Medulla oblongata (tissue), 1 donor: ENCODE data around the gene GEMIN5.
"Not testable (repeated sequence)": the region's sequence is repeated elsewhere in the genome, so short reads cannot be mapped to it uniquely, and the experiment has no call there.

Experiments used
- DNase-seq: peaks from one replicate; pipeline ENCODE4 v3.0.0-alpha.2; 2015; ENCODE audit errors: extremely low spot score

Gene GEMIN5

DNA sequence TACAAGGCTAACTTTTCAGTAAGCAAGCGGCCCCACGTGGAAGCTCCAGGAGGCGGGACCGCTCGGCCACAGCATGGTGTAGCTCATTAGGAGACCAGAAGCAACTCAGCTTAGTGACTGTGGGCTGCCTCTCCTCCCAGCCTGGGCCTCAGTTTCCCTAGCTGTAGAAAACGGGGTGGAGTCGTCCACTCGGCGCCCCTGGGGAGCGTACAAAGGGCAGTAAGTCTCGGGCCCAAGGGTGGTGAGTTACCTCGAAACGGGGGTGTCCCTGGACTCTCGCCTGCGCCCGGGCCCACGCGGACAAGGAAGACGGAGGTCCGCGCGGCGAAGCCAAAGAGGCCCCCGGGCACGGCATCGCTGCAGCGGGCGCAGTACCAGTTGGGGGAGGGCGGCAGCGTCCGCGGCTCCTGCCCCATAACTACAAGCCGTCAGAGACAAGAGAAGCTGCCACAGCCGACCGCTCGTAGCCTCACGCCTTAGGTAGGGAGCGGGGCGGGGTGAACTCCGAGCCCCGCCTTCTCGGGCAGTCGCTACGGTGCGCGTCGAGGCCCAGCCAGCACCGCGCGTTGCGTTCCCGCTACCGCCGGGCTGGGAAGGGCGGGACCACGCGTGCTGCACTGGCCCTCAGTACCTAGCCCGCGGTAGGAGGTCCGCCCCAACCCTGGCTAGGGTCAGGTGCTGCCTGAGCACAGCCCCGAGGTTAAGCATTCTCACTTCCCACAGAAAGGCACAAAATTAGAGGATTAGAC lies at the start of gene GEMIN5:
Gene GEMIN5, minus strand, starts transcription at position 494 of the 749 bp plus-strand sequence. Its CDS starts 78 bp downstream, at position 416.
- DNase-seq = peak; percentile 83

DNA sequence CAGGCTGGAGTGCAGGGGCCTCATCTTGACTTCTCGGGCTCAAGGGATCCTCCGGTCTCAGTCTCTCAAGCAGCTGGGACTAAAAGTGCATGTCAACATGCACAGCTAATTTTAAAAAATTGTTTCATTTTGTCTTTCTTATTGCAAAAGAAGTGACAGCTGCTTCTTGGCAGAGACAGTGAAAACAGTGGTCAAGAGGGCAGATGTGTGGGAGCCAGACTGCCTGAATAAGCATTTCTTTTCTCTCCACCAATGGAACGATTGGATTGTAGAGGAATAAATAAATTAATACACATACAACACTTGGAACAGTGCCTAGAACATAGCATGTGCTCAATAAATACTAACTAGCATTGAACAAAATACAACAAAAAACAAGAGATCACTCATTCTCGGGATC lies 48.1 kb upstream of the GEMIN5 start:
- DNase-seq = no peak

GRCh38 chr5:154984946-154985516 lies 47.0 kb upstream of the GEMIN5 start:
- no peak for DNase-seq

GRCh38 chr5:154978294-154978693 lies 40.3 kb upstream of the GEMIN5 start:
- DNase-seq = not testable (repeated sequence)

DNA sequence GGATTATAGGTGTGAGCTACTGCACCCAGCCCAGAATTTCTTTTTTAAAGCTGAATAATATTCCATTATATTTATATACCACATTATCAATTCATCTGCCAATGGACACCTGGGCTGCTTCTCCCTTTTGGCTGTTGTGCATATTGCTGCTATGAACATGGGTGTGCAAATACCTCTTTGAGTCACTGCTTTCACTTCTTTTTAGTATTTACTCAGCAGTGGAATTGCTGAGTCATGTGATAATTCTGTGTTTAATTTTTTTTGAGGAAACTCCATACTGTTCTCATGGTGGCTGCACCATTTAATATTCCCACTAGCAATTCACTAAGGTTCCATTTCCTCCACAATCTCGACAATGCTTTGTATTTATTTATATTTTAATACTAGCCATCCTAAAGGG lies 39.4 kb upstream of the GEMIN5 start:
- no peak for DNase-seq

- not testable (repeated sequence) for DNase-seq
These were observed 38.1 kb upstream of the GEMIN5 start for GRCh38 chr5:154976082-154976481.

- DNase-seq = peak; percentile 69
These were observed 34.6 kb upstream of the GEMIN5 start for GRCh38 chr5:154972476-154973080.

DNA sequence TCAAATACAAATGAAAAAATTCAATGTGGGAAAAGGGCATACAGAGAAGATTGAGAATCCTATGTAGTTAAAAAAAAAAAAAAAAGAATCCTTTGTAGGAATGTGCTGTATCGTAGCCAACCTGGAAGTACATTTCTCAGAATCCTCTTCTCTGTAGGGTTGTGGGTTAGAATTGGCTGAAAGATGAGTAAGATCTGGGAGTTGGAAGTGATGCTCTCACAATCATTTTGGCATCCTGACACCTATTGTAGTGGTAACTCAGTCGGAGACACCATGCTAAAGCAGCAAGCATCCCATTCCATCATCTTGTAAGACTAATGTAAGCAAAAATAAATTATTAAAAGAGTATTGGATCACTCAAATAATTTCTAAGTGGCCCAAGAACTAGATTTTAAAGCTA lies 33.5 kb upstream of the GEMIN5 start:
- no peak for DNase-seq

DNA sequence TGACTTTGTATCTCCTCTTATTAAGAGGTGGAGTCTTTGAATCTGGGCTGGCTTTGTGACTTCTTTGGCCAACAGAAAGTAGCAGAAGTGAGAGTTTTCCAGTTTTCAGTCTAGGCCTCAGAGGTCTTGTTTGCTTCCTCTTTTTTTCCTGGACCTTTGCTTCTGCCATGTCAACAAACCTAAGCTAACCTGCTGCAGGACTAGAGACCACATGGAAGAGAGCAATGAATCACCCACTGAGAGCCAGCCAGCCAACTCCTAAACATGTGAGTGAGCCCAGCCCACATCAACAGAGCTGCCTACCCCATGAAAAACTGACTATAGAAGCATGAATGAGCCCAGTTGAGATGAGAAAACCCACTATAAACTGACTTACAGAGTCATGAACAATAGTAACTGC lies 32.7 kb upstream of the GEMIN5 start:
- no peak for DNase-seq

DNA sequence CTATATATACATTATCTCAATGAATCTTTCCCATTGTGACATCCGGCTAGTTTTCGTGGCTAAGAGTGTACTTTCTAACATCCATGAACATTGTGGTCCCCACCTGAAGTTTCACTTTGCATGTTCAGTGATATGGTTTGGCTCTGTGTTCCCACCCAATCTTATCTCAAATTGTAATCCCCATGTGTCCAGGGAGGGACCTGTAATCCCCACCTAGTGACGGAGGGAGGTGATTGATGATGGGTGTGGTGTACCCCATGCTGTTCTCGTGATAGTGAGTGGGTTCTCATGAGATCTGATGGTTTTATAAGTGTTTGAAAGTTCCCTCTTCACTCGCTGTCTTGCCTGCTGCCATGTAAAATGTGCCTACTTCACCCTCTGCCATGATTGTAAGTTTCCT lies 30.9 kb upstream of the GEMIN5 start:
- DNase-seq = no peak

DNA sequence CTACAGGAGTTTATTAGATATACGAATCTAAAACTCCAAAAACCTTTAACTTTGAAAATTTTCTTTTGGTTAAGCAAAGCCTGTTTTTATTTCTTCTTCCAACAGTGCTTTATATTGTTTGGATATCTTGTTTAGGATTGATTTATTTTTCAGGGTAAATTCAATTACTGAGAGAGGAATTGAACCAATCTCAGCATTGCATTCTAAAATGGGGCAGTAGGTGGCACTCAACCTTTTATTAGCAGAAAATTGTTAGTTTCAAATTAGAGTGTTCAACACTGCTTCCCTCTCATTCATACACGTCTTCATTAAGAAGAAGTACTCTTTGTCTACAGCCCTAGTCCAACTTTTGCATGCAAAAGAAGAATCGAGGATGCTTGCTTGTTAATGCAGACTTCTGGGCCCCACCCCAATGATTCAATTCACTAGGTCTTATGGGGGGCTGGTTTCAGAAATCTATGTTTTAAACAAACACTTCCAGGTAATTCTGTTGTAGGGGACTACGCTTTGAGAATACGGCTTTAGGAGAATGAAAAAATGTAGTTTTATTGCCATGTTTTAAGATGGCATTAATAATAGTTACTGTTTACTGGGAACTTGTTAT lies 29.5 kb upstream of the GEMIN5 start:
- DNase-seq = peak; percentile 29

DNA sequence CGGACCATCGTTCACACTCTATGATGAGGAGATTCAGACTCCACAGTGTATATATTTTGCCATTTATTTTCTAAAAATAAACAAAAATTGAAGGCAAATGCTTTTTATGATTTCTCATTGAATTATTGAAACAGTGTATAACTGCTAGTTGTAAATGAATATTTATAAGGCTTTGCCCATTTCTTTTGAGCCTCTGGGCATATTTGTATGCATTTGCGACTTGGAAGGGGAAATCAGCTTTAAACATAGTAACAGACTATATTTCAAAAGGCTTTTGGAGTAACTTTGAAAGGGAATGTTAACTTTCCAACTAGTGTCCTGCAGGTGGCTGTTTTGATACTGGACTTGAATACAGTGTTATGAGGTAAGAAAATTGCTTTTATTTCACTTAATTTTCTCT lies 28.9 kb upstream of the GEMIN5 start:
- DNase-seq = no peak

DNA sequence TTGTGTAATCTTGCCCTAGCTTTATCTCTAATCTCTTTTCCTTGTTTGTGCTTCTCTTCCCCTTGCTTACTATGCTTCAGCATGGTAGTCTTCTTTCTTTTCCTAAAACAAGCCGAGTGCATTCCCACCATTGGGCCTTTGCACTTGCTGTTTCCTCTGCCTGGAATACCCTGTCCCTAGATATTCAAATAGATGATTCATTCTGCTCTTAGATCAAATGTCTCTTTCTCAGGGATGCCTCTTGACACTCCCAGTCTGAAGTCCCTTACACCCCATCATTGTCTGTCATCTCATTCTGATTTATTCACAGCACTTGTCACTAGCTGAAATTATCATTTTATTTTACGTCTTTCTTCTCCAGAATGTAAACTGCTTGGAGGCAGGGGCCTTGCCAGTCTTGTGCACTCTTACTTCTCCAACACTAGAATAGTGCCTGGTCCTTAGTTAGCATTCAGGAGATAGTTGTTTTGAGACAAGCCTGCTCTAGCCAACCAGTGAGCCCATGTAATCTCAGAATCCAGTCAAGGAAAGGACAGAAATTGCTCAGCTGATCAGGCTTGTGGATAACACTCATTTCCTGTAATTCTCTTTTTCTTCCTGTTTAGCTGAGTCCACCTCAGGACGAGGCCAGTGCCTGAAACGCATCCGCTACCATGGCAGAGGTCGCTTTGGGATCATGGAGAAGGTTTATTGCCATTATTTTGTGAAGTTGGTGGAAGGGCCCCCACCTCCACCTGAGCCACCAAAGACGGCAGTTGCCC lies 28.2 kb upstream of the GEMIN5 start:
- DNase-seq = no peak

DNA sequence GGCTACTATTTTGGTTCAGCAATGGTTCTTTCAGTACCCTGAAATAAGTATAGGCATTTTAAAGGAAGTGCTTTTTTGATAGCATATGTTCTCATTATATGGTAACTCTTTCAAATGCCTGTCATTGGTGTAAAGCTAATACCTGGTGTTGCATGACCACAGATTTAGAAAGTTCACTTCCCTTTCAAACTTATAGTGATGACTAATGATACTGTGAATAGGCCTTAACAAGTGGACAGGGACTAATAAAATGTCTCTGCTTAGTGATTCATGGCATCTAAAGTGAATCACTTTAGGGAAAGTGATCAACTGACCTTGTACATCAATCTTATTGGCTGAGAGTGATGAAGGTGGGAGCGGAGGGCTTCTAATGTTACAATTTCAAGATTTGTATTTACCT lies 24.5 kb upstream of the GEMIN5 start:
- no peak for DNase-seq

- no peak for DNase-seq
These were observed 18.7 kb upstream of the GEMIN5 start for GRCh38 chr5:154956712-154957111.

GRCh38 chr5:154949781-154950180 lies 11.8 kb upstream of the GEMIN5 start:
- no peak for DNase-seq

GRCh38 chr5:154948313-154948712 lies 10.3 kb upstream of the GEMIN5 start:
- DNase-seq = no peak

DNA sequence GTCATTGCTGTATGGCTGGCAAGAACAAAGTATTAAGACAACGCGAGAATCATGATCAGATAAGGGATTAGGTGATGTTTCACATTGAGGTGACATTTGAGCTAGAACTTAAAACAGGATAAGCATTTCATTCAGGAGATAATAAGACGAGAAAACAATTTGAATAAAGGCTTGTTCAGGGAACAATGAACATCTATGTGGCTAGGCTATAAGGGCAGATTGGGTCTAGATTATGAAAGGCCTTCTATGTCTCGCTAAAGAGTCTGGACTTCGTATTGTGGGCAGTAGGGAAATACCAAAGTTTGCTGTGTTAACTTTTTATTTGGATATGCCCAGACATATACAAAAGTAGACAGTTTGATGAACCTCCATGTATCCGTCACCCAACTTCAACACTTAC lies 9.8 kb upstream of the GEMIN5 start:
- DNase-seq = peak; percentile 88

DNA sequence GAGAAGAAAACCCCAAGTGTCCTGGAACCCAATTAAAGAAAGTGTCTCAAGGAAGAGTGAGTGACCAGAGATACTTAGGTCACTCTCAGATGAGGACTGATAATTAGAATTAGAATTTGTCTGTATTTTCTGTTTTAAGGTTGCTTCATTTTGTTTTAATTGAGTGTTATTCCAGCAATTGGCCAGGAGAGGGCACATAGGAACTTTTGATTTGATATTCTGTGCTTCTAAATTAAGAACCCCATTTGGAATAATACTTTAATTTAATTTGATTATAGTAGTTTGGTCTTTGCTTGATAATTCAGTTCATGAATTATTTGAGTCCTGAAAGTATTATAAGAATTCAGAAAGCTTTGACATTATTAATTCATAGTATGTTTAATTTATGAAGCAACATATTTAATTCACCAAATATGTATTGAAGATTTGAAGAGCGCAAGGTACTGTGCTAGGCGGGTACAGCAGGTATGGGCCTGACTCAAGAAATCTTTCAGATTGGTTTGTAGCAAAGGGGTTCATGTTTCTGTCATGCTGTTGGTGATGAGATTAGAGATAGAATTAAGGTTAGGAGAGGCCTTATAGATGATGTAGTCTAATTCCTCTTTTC lies 7.8 kb upstream of the GEMIN5 start:
- peak; percentile 43 for DNase-seq

GRCh38 chr5:154944716-154945115 lies 6.7 kb upstream of the GEMIN5 start:
- DNase-seq = no peak

- no peak for DNase-seq
These were observed 5.5 kb upstream of the GEMIN5 start for GRCh38 chr5:154943527-154943926.
